Liver (tissue), 9 donors: ENCODE results near the gene VIPR2. TPM values are rescaled to one million over a fixed set of nuclear protein-coding genes. Genes with fewer than 3 reads are reported as not detected.
A peak's percentile ranks its signal among the peaks of the same experiment; 100 is the strongest.

Experiments
- DNase-seq: peaks from one replicate; pipeline ENCODE4 v3.0.0-alpha.2; 2017; ENCODE audit warnings: low spot score
- H3K27ac ChIP-seq, 2 donors: one replicate each; pipeline ENCODE4 v1.7.0; 2013; ENCODE audit warnings: inconsistent platforms in 2 of 2, low read length in 2 of 2, control low read depth in 1 of 2, low read depth in 1 of 2, mild to moderate bottlenecking in 1 of 2
- H3K27me3 ChIP-seq, 4 donors: one replicate each; pipeline versions ENCODE4 v1.6.1 to v1.7.0; 2013; ENCODE audit warnings: low read length in 3 of 4, inconsistent platforms in 1 of 4, mild to moderate bottlenecking in 1 of 4, moderate library complexity in 1 of 4; ENCODE audit not compliant: control insufficient read depth in 4 of 4, insufficient read depth in 4 of 4
- H3K36me3 ChIP-seq, 4 donors: one replicate each; pipeline versions ENCODE4 v1.6.1 to v1.7.0; 2013; ENCODE audit warnings: low read length in 3 of 4, mild to moderate bottlenecking in 3 of 4, low read depth in 1 of 4, moderate library complexity in 1 of 4; ENCODE audit not compliant: control insufficient read depth in 4 of 4, insufficient read depth in 3 of 4
- H3K4me1 ChIP-seq, 4 donors: one replicate each; pipeline versions ENCODE4 v1.6.1 to v1.7.0; 2013; ENCODE audit warnings: low read length in 3 of 4, mild to moderate bottlenecking in 3 of 4, moderate library complexity in 1 of 4; ENCODE audit not compliant: control insufficient read depth in 4 of 4, insufficient read depth in 4 of 4
- H3K4me3 ChIP-seq, 3 donors: one replicate each; pipeline versions ENCODE4 v1.6.1 to v1.7.0; 2013; ENCODE audit warnings: low read length in 3 of 3, control low read depth in 1 of 3, low read depth in 1 of 3, mild to moderate bottlenecking in 1 of 3
- H3K9ac ChIP-seq, 2 donors: one replicate each; pipeline ENCODE4 v1.7.0; 2013; ENCODE audit warnings: low read length in 2 of 2, mild to moderate bottlenecking in 2 of 2, moderate library complexity in 2 of 2, control low read depth in 1 of 2, low read depth in 1 of 2
- H3K9me3 ChIP-seq, 4 donors: one replicate each; pipeline versions ENCODE4 v1.6.1 to v1.7.0; 2013; ENCODE audit warnings: low read length in 3 of 4; ENCODE audit not compliant: control insufficient read depth in 4 of 4
- EGR1 ChIP-seq, 2 donors: IDR thresholded peaks; 2 replicates each; pipeline ENCODE4 v1.6.1; 2016 to 2018; ENCODE audit warnings: antibody characterized with exemption in 2 of 2, low read depth in 2 of 2
- FOXA1 ChIP-seq: IDR thresholded peaks from 2 replicates; pipeline ENCODE4 v1.6.1; 2016; ENCODE audit warnings: antibody characterized with exemption
- FOXA2 ChIP-seq: IDR thresholded peaks from 2 replicates; pipeline ENCODE4 v1.6.1; 2016; ENCODE audit warnings: antibody characterized with exemption
- GABPA ChIP-seq, 2 donors: IDR thresholded peaks in 1 of 2; conservative IDR thresholded peaks in 1 of 2; 2 replicates each; pipeline ENCODE4 v1.6.1; 2016; ENCODE audit warnings: antibody characterized with exemption in 2 of 2, mild to moderate bottlenecking in 1 of 2, moderate library complexity in 1 of 2
- HNF4A ChIP-seq, 2 donors: conservative IDR thresholded peaks; 2 replicates each; pipeline ENCODE4 v1.6.1; 2016; ENCODE audit warnings: antibody characterized with exemption in 2 of 2, mild to moderate bottlenecking in 2 of 2
- HNF4G ChIP-seq: IDR thresholded peaks from 2 replicates; pipeline ENCODE4 v1.6.1; 2016; ENCODE audit warnings: antibody characterized with exemption
- JUND ChIP-seq, 2 donors: IDR thresholded peaks; 2 replicates each; pipeline ENCODE4 v1.6.1; 2016; ENCODE audit warnings: antibody characterized with exemption in 2 of 2
- NR2F2 ChIP-seq: IDR thresholded peaks from 2 replicates; pipeline ENCODE4 v1.6.1; 2016; ENCODE audit warnings: antibody characterized with exemption
- RAD21 ChIP-seq, 2 donors: IDR thresholded peaks; 2 replicates each; pipeline ENCODE4 v1.6.1; 2016; ENCODE audit warnings: antibody characterized with exemption in 2 of 2, mild to moderate bottlenecking in 2 of 2
- RXRA ChIP-seq, 2 donors: IDR thresholded peaks; 2 replicates each; pipeline ENCODE4 v1.6.1; 2017 to 2018; ENCODE audit warnings: antibody characterized with exemption in 2 of 2, mild to moderate bottlenecking in 1 of 2
- SP1 ChIP-seq: IDR thresholded peaks from 2 replicates; pipeline ENCODE4 v1.6.1; 2018; ENCODE audit warnings: antibody characterized with exemption, mild to moderate bottlenecking
- TAF1 ChIP-seq: conservative IDR thresholded peaks from 2 replicates; pipeline ENCODE4 v1.6.1; 2016; ENCODE audit warnings: antibody characterized with exemption, mild to moderate bottlenecking
- YY1 ChIP-seq: IDR thresholded peaks from 2 replicates; pipeline ENCODE4 v1.6.1; 2016; ENCODE audit warnings: antibody characterized with exemption, mild to moderate bottlenecking
- WGBS: extraction: QIAGEN DNeasy Blood & Tissue Kit; methylation state at CpG from one replicate; pipeline ENCODE4 v1.1.7; 2013; 5-methylcytosine and 5-hydroxymethylcytosine counted together
- polyA plus RNA-seq, 2 donors: library from polyadenylated mRNA; stranded (reverse) in 1 of 2; unstranded in 1 of 2; fragments of 200-250 nt in 1 of 2; fragments of >200 nt in 1 of 2; fragmentation: Nextera tagmentation in 1 of 2; extraction: Ambion mirVana in 1 of 2; gene quantifications; one replicate each; pipeline versions ENCODE4 v1.2.1 to v1.2.3, GENCODE V29; 2013 to 2015
- total RNA-seq, 2 donors: library from RNA; depleted of rRNA; stranded (reverse); fragments of >200 nt; gene quantifications; one replicate each; pipeline ENCODE4 v1.2.3, GENCODE V29; 2014
- TF ChIP-seq, protein P1 (sequence below): IDR thresholded peaks from 2 replicates; pipeline ENCODE4 v1.6.1; 2016; ENCODE audit warnings: antibody characterized with exemption, mild to moderate bottlenecking
- TF ChIP-seq, protein P2 (sequence below): IDR thresholded peaks from 2 replicates; pipeline ENCODE4 v1.6.1; 2016; ENCODE audit warnings: antibody characterized with exemption
- TF ChIP-seq, protein P3 (sequence below): fragments of 150-350 bp; IDR thresholded peaks from 2 replicates; pipeline ENCODE4 v1.5.1; 2017; ENCODE audit warnings: improper control_type of control experiment, low read depth, low read length; ENCODE audit not compliant: missing input control
- TF ChIP-seq, protein P4 (sequence below): IDR thresholded peaks from 2 replicates; pipeline ENCODE4 v1.6.1; 2016; ENCODE audit warnings: antibody characterized with exemption
- TF ChIP-seq, protein P5 (sequence below): IDR thresholded peaks from 2 replicates; pipeline ENCODE4 v1.6.1; 2016; ENCODE audit warnings: antibody characterized with exemption
- donor health status: healthy.
- donor health status: healthy.
- donor health status: healthy.
- donor health status: healthy.
- donor health status: healthy.

The VIPR2 gene
- total and polyA plus RNA-seq, 4 donors = 0.05 to 0.17 (median 0.10) TPM; not detected in 1

DNA sequence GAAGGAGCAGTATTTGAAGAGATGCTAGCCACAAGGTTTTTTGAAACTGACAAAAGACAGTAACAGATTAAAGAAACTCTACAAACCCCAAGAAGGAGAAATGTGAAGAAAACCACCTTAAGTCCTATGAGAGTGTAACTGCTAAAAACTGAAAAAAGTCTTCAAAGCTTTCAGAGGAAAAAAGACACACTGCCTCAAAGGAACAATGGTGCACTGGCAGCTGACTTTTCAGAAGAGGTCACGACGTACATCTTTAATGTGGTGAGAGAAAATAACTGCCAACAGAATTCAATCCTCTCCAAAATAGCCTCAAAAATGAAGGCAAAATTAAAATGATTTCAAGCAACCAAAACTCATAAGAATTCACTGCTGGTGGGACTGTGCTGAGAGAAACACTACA lies 94.0 kb downstream of the VIPR2 start:
- 87% methylated on average over 2 of the region's 2 CpGs for WGBS
- no peak for DNase-seq

DNA sequence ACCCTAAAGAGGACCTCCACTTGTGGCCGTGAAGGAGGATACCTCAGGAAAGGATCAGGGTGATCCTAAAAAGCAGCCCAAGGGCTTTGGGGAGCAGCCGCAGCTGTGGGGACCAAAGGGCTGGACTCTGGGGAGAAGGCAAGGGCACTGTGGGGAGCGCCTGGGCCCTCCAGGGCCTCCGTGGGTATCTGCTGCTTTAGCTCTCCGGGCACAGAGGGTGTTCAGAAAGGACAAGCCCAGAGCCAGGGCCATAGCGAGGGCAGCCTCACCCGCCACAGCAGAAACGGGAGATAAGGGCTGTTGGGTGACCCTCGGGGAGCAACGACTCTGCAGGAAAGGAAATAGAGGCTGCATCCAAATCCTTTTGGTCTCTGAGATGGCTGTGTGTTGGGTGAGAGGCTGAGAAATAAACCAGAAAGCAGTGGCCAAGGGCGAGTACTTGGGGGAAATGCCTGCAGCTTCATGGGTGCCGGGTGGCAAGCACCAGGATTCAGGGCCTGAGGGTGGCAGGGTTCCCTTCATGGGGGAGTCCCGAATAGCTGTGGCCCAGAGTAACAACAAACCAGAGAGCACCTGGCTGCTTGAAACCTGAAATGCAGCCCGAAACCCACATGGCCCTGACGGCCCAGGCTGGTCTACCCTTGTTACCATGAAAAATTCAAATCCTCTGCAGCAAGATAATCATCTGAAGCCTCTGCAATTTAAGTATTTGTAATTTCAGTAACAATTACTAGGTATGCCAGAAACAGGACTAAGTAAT lies 95.2 kb downstream of the VIPR2 start:
- peak; percentile 10 for DNase-seq
- no peak overlapping the region for H3K9ac ChIP-seq
- no peak overlapping the region for H3K4me3 ChIP-seq
- TF ChIP-seq HNF4G = no peak
- TF ChIP-seq SP1 = no peak
- TF ChIP-seq, protein P1, sequence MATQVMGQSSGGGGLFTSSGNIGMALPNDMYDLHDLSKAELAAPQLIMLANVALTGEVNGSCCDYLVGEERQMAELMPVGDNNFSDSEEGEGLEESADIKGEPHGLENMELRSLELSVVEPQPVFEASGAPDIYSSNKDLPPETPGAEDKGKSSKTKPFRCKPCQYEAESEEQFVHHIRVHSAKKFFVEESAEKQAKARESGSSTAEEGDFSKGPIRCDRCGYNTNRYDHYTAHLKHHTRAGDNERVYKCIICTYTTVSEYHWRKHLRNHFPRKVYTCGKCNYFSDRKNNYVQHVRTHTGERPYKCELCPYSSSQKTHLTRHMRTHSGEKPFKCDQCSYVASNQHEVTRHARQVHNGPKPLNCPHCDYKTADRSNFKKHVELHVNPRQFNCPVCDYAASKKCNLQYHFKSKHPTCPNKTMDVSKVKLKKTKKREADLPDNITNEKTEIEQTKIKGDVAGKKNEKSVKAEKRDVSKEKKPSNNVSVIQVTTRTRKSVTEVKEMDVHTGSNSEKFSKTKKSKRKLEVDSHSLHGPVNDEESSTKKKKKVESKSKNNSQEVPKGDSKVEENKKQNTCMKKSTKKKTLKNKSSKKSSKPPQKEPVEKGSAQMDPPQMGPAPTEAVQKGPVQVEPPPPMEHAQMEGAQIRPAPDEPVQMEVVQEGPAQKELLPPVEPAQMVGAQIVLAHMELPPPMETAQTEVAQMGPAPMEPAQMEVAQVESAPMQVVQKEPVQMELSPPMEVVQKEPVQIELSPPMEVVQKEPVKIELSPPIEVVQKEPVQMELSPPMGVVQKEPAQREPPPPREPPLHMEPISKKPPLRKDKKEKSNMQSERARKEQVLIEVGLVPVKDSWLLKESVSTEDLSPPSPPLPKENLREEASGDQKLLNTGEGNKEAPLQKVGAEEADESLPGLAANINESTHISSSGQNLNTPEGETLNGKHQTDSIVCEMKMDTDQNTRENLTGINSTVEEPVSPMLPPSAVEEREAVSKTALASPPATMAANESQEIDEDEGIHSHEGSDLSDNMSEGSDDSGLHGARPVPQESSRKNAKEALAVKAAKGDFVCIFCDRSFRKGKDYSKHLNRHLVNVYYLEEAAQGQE = no peak
- TF ChIP-seq, protein P2, sequence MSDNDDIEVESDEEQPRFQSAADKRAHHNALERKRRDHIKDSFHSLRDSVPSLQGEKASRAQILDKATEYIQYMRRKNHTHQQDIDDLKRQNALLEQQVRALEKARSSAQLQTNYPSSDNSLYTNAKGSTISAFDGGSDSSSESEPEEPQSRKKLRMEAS = no peak
- no peak for TF ChIP-seq RXRA (IDR thresholded peaks at IDR 0.05)
- no peak for TF ChIP-seq EGR1 (IDR thresholded peaks at IDR 0.05; ENCODE audit: low read depth in 2 of 2)
- TF ChIP-seq YY1 = no peak
- no peak for TF ChIP-seq GABPA (IDR thresholded peaks at IDR 0.05 in 1 of 2, conservative IDR thresholded peaks at IDR 0.05 in 1 of 2)
- TF ChIP-seq, protein P3, sequence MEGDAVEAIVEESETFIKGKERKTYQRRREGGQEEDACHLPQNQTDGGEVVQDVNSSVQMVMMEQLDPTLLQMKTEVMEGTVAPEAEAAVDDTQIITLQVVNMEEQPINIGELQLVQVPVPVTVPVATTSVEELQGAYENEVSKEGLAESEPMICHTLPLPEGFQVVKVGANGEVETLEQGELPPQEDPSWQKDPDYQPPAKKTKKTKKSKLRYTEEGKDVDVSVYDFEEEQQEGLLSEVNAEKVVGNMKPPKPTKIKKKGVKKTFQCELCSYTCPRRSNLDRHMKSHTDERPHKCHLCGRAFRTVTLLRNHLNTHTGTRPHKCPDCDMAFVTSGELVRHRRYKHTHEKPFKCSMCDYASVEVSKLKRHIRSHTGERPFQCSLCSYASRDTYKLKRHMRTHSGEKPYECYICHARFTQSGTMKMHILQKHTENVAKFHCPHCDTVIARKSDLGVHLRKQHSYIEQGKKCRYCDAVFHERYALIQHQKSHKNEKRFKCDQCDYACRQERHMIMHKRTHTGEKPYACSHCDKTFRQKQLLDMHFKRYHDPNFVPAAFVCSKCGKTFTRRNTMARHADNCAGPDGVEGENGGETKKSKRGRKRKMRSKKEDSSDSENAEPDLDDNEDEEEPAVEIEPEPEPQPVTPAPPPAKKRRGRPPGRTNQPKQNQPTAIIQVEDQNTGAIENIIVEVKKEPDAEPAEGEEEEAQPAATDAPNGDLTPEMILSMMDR = no peak
- TF ChIP-seq FOXA2 = no peak
- TF ChIP-seq TAF1 = no peak
- no peak for TF ChIP-seq RAD21 (IDR thresholded peaks at IDR 0.05)
- TF ChIP-seq, protein P4, sequence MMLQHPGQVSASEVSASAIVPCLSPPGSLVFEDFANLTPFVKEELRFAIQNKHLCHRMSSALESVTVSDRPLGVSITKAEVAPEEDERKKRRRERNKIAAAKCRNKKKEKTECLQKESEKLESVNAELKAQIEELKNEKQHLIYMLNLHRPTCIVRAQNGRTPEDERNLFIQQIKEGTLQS = no peak
- TF ChIP-seq, protein P5, sequence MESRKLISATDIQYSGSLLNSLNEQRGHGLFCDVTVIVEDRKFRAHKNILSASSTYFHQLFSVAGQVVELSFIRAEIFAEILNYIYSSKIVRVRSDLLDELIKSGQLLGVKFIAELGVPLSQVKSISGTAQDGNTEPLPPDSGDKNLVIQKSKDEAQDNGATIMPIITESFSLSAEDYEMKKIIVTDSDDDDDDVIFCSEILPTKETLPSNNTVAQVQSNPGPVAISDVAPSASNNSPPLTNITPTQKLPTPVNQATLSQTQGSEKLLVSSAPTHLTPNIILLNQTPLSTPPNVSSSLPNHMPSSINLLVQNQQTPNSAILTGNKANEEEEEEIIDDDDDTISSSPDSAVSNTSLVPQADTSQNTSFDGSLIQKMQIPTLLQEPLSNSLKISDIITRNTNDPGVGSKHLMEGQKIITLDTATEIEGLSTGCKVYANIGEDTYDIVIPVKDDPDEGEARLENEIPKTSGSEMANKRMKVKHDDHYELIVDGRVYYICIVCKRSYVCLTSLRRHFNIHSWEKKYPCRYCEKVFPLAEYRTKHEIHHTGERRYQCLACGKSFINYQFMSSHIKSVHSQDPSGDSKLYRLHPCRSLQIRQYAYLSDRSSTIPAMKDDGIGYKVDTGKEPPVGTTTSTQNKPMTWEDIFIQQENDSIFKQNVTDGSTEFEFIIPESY = no peak
- TF ChIP-seq JUND (IDR thresholded peaks at IDR 0.05) = no peak
- no peak for TF ChIP-seq HNF4A (conservative IDR thresholded peaks at IDR 0.05)
- TF ChIP-seq NR2F2 = no peak
- no peak for TF ChIP-seq FOXA1
- 79% methylated on average over 15 of the region's 15 CpGs for WGBS
- no peaks in the 10 kb centered on the region for H3K36me3 ChIP-seq
- H3K27ac ChIP-seq = no peak overlapping the region
- H3K9me3 ChIP-seq = no peaks in the 10 kb centered on the region
- no peaks in the 10 kb centered on the region for H3K4me1 ChIP-seq
- no peaks in the 10 kb centered on the region for H3K27me3 ChIP-seq

More for the DNA sequence above, 94.0 kb downstream of the VIPR2 start:
- H3K4me3 ChIP-seq = no peak overlapping the region
- H3K36me3 ChIP-seq = no peaks in the 10 kb centered on the region
- H3K4me1 ChIP-seq = no peaks in the 10 kb centered on the region
- H3K9me3 ChIP-seq = no peaks in the 10 kb centered on the region
- no peak overlapping the region for H3K9ac ChIP-seq
- no peak overlapping the region for H3K27ac ChIP-seq
- H3K27me3 ChIP-seq = no peaks in the 10 kb centered on the region
- TF ChIP-seq FOXA1 (no peak), JUND (IDR thresholded peaks at IDR 0.05) (no peak), RAD21 (IDR thresholded peaks at IDR 0.05) (no peak)
- TF ChIP-seq, protein P3 = no peak
